Prostate gland (tissue), 2 donors: ENCODE results near the gene CHURC1. TPM values are rescaled to one million over a fixed set of nuclear protein-coding genes. Genes with fewer than 3 reads are reported as not detected.

Source experiments
- DNase-seq: peaks from one replicate; pipeline ENCODE4 v3.0.0-alpha.2; 2019; ENCODE audit warnings: low spot score
- H3K27ac ChIP-seq, 2 donors: fragments of 200-600 bp; sonication (generic); 2 replicates each; pipeline ENCODE4 v1.5.1; 2017 to 2019
- H3K27me3 ChIP-seq: fragments of 200-600 bp; sonication (generic); replicated peaks from 2 replicates; pipeline ENCODE4 v1.5.1; 2019; ENCODE audit not compliant: insufficient read depth
- H3K36me3 ChIP-seq, 2 donors: fragments of 200-600 bp; sonication (generic); 1 replicate in 1 of 2; 2 replicates in 1 of 2; pipeline versions ENCODE4 v1.5.1 to v1.8.1; 2017 to 2019
- H3K4me1 ChIP-seq: fragments of 200-600 bp; sonication (generic); replicated peaks from 2 replicates; pipeline ENCODE4 v1.5.1; 2019
- H3K4me3 ChIP-seq, 2 donors: fragments of 200-600 bp; sonication (generic); 2 replicates each; pipeline ENCODE4 v1.5.1; 2017 to 2019
- H3K9me3 ChIP-seq: fragments of 200-600 bp; sonication (generic); 2 replicates; pipeline ENCODE4 v1.5.1; 2017
- CTCF ChIP-seq, 4 experiments: fragments of 200-600 bp in 2 of 4; fragments of 450-650 bp in 2 of 4; sonication (generic) in 2 of 4; IDR thresholded peaks; 1 replicate in 3 of 4; 2 replicates in 1 of 4; pipeline ENCODE4 v1.5.1; 2016 to 2019; ENCODE audit warnings: antibody characterized with exemption in 4 of 4, mild to moderate bottlenecking in 2 of 4, moderate library complexity in 2 of 4
- POLR2A ChIP-seq: fragments of 450-650 bp; IDR thresholded peaks from one replicate; pipeline ENCODE4 v1.6.1; 2016; ENCODE audit warnings: antibody characterized with exemption, mild to moderate bottlenecking
- POLR2AphosphoS5 ChIP-seq: sonication (generic); formaldehyde crosslinking; IDR thresholded peaks from one replicate; pipeline ENCODE4 v1.6.1; 2017; ENCODE audit warnings: antibody characterized with exemption
- WGBS: methylation state at CpG from one replicate; pipeline ENCODE4 v1.1.5; 2018; 5-methylcytosine and 5-hydroxymethylcytosine counted together
- intact Hi-C: fragments of 100-400 bp; cut with DNase I; formaldehyde crosslinking; loops from one replicate; pipeline ENCODE4 v1.14.2; 2022
- total RNA-seq, 2 donors: library from RNA; depleted of rRNA; stranded (reverse); fragments of >200 nt; gene quantifications; one replicate each; pipeline ENCODE4 v1.1.0, GENCODE V29; 2016

The CHURC1 gene
- total RNA-seq, 2 donors from 2014 or later = 47.8 to 49.2 TPM

- WGBS = 76% methylated on average over 5 of the region's 5 CpGs
- Histone ChIP-seq H3K36me3 (no peaks in the 10 kb centered on the region), H3K9me3 (no peaks in the 10 kb centered on the region), H3K4me3 (no peak overlapping the region), H3K27me3 (no peaks in the 10 kb centered on the region), H3K27ac (no peak overlapping the region), H3K4me1 (no peaks in the 10 kb centered on the region)
- TF ChIP-seq POLR2A (no peak), CTCF (IDR thresholded peaks at IDR 0.05) (no peak)
- intact Hi-C loops = no loop called here
- no peak for DNase-seq
Measured at GRCh38 chr14:64958743-64959142, 44.5 kb downstream of the CHURC1 start.

- intact Hi-C loops = no loop called here
Measured at GRCh38 chr14:64960762-64961276, 46.6 kb downstream of the CHURC1 start.

GRCh38 chr14:64963611-64964010 lies 49.4 kb downstream of the CHURC1 start:
- WGBS = 67% methylated on average over 1 of the region's 1 CpG
- TF ChIP-seq POLR2AphosphoS5 (no peak), POLR2A (no peak), CTCF (IDR thresholded peaks at IDR 0.05) (no peak)
- H3K27me3 ChIP-seq = no peaks in the 10 kb centered on the region

More at GRCh38 chr14:64960762-64961276, 46.6 kb downstream of the CHURC1 start:
- TF ChIP-seq CTCF (IDR thresholded peaks at IDR 0.05) (peak in 1 of 4 experiments; percentile 7), POLR2AphosphoS5 (peak; percentile 20), POLR2A (peak; percentile 11)
- 46% methylated on average over 5 of the region's 5 CpGs for WGBS
- Histone ChIP-seq H3K9me3 (no peaks in the 10 kb centered on the region), H3K4me3 (no peak overlapping the region), H3K4me1 (no peaks in the 10 kb centered on the region), H3K27me3 (no peaks in the 10 kb centered on the region), H3K36me3 (no peaks in the 10 kb centered on the region), H3K27ac (no peak overlapping the region)
- peak; percentile 34 for DNase-seq

GRCh38 chr14:64965356-64966000 lies 51.2 kb downstream of the CHURC1 start:
- WGBS = 72% methylated on average over 15 of the region's 15 CpGs
- Histone ChIP-seq H3K36me3 (no peaks in the 10 kb centered on the region), H3K27ac (no peak overlapping the region), H3K9me3 (no peaks in the 10 kb centered on the region), H3K4me3 (no peak overlapping the region), H3K27me3 (no peaks in the 10 kb centered on the region), H3K4me1 (peaks cover 7% of the 10 kb centered on the region)
- no peak for DNase-seq
- intact Hi-C loops = no loop called here
- TF ChIP-seq CTCF (IDR thresholded peaks at IDR 0.05) (no peak), POLR2AphosphoS5 (no peak), POLR2A (no peak)

More at GRCh38 chr14:64963611-64964010, 49.4 kb downstream of the CHURC1 start:
- Histone ChIP-seq H3K4me3 (no peak overlapping the region), H3K36me3 (no peaks in the 10 kb centered on the region), H3K4me1 (peaks cover 7% of the 10 kb centered on the region), H3K27ac (no peak overlapping the region), H3K9me3 (no peaks in the 10 kb centered on the region)
- no peak for DNase-seq
- intact Hi-C loops = no loop called here

- Histone ChIP-seq H3K36me3 (no peaks in the 10 kb centered on the region), H3K27ac (no peak overlapping the region), H3K9me3 (no peaks in the 10 kb centered on the region), H3K4me3 (no peak overlapping the region), H3K27me3 (no peaks in the 10 kb centered on the region), H3K4me1 (peaks cover 7% of the 10 kb centered on the region)
- WGBS = 68% methylated on average over 2 of the region's 2 CpGs
- peak; percentile 80 for DNase-seq
- intact Hi-C loops = no loop called here
- TF ChIP-seq CTCF (IDR thresholded peaks at IDR 0.05) = no peak
- TF ChIP-seq POLR2AphosphoS5 = peak; percentile 69
- no peak for TF ChIP-seq POLR2A
Measured at GRCh38 chr14:64966976-64967375, 52.7 kb downstream of the CHURC1 start.
